ENCODE data around the gene USP24.

GRCh38 chr1:55216096-55216495 lies 932 bp upstream of the USP24 start:
- TF ChIP-seq CTCF (IDR thresholded peaks at IDR 0.05; ENCODE audit: low read depth, low read length): no peak
- TF ChIP-seq EZH2phosphoT487 (IDR thresholded peaks at IDR 0.05; ENCODE audit: low read depth): no peak
